ENCODE data around the gene C17orf50.
A peak's percentile ranks its signal among the peaks of the same experiment; 100 is the strongest.

Gene C17orf50

DNA sequence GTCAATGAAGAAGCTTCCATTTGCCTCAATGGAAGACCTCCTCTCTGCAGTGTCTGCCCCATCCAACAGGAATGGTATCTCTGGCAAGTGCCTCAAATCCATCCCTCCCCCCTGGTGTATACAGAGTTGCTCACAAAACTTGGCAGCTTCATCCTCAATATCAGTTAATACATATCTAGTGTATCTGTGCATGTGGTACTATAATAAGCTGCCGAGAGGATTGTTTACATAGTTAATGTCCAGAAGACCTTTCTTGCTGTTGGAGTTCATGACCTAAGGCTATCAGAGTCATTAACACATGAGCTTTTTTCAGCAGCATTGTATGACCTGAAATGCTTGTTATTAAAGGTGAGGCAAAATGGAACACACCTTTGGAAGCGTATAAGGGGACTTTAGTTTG lies 43.2 kb upstream of the C17orf50 start:
- TF ChIP-seq, protein P1, sequence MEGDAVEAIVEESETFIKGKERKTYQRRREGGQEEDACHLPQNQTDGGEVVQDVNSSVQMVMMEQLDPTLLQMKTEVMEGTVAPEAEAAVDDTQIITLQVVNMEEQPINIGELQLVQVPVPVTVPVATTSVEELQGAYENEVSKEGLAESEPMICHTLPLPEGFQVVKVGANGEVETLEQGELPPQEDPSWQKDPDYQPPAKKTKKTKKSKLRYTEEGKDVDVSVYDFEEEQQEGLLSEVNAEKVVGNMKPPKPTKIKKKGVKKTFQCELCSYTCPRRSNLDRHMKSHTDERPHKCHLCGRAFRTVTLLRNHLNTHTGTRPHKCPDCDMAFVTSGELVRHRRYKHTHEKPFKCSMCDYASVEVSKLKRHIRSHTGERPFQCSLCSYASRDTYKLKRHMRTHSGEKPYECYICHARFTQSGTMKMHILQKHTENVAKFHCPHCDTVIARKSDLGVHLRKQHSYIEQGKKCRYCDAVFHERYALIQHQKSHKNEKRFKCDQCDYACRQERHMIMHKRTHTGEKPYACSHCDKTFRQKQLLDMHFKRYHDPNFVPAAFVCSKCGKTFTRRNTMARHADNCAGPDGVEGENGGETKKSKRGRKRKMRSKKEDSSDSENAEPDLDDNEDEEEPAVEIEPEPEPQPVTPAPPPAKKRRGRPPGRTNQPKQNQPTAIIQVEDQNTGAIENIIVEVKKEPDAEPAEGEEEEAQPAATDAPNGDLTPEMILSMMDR (conservative IDR thresholded peaks at IDR 0.05): no peak

DNA sequence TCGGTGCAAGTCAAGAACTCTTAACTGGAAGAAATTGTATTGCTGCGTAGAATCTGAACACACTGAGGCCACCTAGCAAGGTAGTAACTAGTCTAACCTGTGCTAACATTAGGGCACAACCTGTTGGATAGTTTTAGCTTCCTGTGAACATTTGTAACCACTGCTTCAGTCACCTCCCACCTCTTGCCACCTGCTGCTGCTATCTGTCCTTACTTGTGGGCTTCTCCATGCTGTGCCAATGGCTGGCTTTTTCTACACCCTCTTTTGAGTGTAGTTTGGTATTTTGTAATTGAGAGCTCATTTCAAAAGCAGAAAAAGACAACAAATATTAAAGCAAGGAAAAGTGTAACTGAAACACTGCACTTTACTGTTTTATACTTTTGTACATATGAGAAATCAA lies 37.0 kb upstream of the C17orf50 start:
- TF ChIP-seq, protein P1 (conservative IDR thresholded peaks at IDR 0.05): no peak

More for the DNA sequence above, 43.2 kb upstream of the C17orf50 start:
- H3K27ac ChIP-seq: peak overlapping the region; percentile 30

DNA sequence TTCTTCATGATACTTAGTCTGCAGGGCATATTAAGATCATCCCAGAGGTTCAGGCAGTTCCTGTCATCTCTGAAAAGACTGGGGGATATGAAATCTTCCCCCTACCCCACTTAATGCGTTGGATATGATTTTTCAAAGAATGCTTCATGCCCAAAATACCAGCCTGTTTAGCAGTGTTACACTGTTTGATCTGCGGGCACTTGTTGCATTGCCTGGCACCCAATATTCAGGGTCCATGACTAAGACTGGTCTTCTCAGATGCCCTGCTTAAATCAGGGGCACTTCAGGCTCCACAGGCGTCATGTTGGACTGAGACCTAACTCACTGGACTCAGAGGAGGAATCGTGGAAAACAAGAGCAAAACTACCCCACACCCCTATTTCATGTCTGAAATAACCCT lies 35.6 kb upstream of the C17orf50 start:
- TF ChIP-seq, protein P1 (conservative IDR thresholded peaks at IDR 0.05): no peak
- no peak overlapping the region for H3K27ac ChIP-seq

More for the DNA sequence above, 37.0 kb upstream of the C17orf50 start:
- H3K27ac ChIP-seq: no peak overlapping the region

DNA sequence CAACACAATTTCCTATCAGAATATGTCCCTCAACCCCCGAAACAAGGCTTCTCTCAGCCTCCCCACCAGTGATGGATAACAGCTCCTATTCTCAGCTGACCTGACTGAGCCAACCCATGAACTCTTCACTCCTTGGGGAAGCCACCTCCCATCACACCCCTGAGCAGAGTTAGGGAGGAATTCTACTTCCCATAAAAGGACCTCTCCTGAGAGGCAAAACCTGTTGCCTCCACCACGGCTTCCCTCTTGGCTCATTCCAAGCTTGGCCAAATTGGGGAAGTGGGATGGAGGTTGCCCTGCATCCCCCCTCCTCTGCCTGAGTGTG lies 34.9 kb upstream of the C17orf50 start:
- TF ChIP-seq, protein P1 (conservative IDR thresholded peaks at IDR 0.05): no peak
- no peak overlapping the region for H3K27ac ChIP-seq

DNA sequence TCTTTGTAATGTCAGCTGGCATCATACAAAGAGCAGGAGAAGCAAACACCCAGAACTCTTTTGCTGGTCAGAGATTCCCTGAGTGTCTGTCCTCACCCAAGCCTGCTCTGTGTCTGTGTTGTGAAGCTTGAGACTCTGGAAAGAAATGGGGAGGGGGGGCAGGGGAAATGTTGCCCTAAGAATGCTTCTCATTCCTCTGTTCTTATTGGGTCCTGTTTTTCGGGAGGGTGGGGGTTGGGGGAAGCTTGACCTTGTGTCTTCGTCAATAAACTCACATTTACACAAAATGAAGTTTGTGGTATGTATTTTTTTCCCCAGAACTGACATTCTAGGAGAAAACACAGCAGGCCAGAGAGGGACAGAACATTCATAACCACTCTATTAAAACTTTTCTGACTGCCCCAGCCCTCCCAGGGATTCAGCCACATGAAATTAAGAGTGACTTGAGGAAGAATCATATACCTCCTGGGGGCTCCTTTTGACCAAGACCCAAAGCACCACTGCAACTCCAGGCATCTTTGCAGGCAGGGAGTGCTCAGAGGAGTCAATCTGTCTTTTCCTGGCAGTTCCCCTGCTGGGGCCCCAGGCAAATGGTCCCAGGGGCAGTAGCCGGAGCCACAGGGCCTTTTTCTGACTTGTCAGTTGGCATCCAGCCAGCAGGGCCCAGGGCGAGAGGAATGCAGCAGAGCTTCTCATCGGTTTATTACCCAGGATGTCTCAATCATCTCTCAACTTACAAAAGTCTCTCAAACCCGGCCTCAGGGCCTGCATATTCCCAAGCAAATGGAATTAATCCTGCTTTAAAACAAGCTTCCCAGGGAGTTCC lies 34.3 kb upstream of the C17orf50 start:
- no peak overlapping the region for H3K27ac ChIP-seq
- TF ChIP-seq, protein P1 (conservative IDR thresholded peaks at IDR 0.05): no peak

DNA sequence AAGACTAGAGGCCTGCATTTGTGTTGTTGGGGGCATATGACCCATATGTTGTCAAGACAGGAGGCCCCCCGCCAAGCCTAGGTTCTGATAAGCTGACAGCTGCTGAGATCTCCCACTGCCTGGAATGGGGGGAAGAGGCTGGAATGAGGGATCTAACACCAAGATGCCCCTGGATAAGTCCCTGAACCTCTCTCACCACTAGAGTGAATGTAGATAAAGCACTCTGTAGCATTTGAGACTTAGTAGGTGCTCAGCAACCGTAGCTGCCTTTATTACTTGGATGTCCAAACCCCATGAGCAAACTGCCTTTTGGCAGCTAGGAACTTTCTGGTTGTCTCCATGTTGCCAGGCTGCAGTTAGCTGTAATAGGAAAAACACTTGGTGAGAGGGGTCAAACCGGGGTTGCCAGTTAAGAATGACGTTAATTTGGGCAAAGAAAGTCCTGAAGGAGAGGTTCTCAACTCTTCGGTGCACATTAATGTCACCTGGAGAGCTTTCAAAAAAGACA lies 33.7 kb upstream of the C17orf50 start:
- H3K27ac ChIP-seq: no peak overlapping the region
- TF ChIP-seq, protein P1 (conservative IDR thresholded peaks at IDR 0.05): no peak

DNA sequence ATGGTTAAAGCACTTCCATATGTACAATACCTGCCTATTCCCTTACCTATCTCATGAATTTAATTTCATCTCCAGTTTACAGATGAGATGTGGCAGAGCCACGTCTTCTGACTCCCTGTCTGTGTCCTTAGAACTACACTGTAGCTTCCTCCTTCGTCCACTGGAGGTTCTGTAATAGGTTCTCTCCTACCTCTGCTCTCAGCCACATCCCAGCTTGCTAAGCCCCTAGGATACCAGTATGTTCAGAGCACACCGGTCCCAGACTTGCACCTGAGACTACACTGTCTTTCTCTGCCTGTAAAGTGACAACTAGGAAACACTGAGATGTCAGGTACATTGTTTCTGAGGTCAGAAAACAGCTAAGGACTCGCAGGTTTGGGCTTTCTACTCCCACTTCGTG lies 33.1 kb upstream of the C17orf50 start:
- H3K27ac ChIP-seq: no peak overlapping the region
- TF ChIP-seq, protein P1 (conservative IDR thresholded peaks at IDR 0.05): no peak
